SK-N-MC (cell line): ENCODE data around the gene ARV1.
"Not testable (repeated sequence)": the region's sequence is repeated elsewhere in the genome, so short reads cannot be mapped to it uniquely, and the experiment has no call there.

Experiments
- EZH2 ChIP-seq: fragments of 200-600 bp; sonication (generic); IDR thresholded peaks from one replicate; pipeline ENCODE4 v1.6.1; 2017; ENCODE audit warnings: antibody characterized with exemption
- POLR2AphosphoS5 ChIP-seq: IDR thresholded peaks from 2 replicates; pipeline ENCODE4 v1.6.1; 2012; ENCODE audit warnings: mild to moderate bottlenecking, low read depth, low read length, borderline replicate concordance

DNA sequence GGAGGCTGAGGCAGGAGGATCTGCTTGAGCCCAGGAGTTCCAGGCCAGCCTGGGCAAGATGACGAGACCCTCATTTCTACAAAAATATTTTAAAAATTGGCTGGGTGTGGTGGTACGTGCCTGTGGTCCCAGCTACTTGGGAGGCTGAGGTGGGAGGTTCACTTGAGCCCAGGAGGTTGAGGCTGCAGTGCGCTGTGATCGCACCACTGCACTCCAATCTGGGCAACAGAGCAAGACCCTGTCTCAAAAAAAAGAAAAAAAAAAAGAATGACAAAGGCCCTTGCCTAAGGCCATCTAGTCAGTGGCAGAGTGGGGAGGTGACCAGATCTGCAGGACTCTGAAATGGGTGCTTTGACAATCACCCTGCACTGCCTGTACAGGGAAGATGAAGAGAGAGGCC lies 50.4 kb downstream of the ARV1 start:
- TF ChIP-seq EZH2, POLR2AphosphoS5: not testable (repeated sequence)
